NCI-H82 treated with DMSO at 0.1 percent for 48 hours (cell line): ENCODE data around the gene SPTSSB.

Experiments used
- DNase-seq: peaks from one replicate; lab custom pipeline; 2025; ENCODE audit not compliant: unreplicated experiment; lab: John Stamatoyannopoulos, UW

The SPTSSB gene

GRCh38 chr3:161371441-161372320, at the start of gene SPTSSB:
TSS of gene SPTSSB (minus strand) at chr3:161371517. CDS start at chr3:161346323, 25,194 bp downstream.
- peak; percentile 12 for DNase-seq

GRCh38 chr3:161420746-161421145, 49.4 kb upstream of the SPTSSB start:
- DNase-seq = no peak

GRCh38 chr3:161419555-161420333, 48.4 kb upstream of the SPTSSB start:
- DNase-seq = no peak

GRCh38 chr3:161415506-161416231, 44.4 kb upstream of the SPTSSB start:
- no peak for DNase-seq

DNA sequence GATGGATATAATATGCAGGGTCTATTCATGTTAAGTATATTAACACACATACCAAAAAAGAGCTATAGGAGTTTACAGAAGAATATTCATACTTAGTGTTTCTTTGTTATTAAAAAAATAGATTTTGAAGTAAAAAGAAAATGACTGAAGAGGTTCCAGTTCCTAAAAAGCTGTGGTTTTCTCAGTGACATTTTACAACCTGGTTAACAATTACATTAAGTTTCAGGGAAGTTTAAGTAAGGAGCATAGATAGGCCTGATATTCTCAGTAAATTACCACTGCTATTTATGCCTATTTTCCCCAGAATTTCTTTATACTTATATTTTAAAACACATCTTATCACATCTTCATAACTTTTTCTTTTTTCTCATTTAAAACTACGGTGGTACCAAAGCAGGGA, 43.6 kb upstream of the SPTSSB start:
- DNase-seq = no peak

DNA sequence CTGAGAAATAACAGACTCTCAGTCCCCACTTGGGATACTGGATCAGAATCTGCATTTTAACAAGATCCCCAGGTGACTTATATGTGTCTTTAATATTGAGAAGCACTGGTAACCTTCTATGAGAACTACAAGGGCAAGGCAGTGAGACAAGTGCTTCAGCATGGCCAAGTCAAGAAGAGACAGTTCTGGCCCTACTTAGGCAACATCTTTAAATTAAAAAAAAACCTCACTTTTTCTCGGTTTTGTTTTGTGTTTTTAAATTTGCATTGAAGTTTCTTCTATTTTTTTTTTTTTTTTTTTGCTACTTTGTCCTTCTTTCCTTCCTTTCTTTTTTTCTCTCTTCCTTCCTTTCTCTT, 42.5 kb upstream of the SPTSSB start:
- no peak for DNase-seq

GRCh38 chr3:161413127-161413854, 42.0 kb upstream of the SPTSSB start:
- DNase-seq = no peak

- no peak for DNase-seq
Observed at GRCh38 chr3:161412123-161412522, 40.8 kb upstream of the SPTSSB start.

DNA sequence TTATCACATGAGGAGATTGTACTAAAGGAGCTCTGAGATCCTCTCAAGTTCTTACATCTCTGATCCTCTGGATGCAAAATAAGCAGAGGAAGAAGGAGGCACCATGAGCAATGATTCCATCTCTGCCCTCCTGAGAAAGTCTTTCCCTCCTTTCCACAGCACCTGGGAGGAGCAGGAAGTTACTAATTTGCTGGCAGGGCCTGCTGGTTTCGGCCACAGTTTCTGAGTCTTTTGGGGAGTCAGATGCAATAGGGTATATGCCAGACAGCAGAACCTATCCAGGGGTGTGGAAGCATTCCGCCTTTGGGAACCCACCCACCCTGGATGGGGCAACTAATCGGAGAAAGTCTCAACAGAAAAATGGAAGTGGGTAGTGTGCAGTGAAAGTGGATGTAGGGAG, 38.5 kb upstream of the SPTSSB start:
- no peak for DNase-seq

DNA sequence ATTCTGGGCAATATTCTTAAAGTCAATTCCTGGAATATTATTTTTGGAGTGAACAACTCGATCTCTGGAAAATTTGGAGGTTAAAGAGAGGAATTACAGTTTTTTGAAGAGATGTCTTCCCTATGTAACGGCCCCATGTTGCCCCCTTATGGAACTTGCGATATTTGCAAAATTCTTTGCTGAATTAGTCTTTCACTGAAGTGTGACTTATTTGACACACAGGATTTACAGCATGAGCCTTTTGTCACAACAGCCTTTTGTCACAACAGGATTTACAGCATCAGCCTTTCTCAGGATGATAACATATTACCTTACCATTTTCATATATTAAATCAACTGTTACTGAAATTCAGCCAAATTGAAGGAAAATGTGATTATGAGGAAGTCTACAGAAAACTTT, 37.8 kb upstream of the SPTSSB start:
- DNase-seq = no peak

GRCh38 chr3:161406594-161407555, 35.6 kb upstream of the SPTSSB start:
- no peak for DNase-seq

- no peak for DNase-seq
Observed at GRCh38 chr3:161405836-161406235, 34.5 kb upstream of the SPTSSB start.

DNA sequence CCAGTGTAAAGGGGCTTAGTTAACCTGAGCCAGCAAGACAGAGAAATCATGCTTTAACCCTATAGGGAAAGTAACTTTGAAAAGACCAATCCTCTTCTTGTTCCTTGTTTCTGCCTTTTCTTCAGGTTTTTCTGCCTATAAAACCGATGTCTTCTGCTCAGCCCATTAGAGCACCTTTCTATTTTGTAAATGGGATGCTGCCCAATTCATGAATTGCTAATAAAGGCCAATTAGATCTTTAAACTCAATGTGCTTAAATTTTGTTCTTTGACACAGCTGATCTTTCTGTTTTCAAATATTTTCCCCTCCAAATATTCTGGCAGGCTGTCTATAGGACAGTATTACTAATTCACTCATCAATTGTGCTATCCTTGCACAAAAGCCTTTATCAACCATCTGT, 33.8 kb upstream of the SPTSSB start:
- no peak for DNase-seq

GRCh38 chr3:161403251-161403650, 31.9 kb upstream of the SPTSSB start:
- DNase-seq = no peak

- DNase-seq = no peak
Observed at GRCh38 chr3:161401389-161401788, 30.1 kb upstream of the SPTSSB start.

DNA sequence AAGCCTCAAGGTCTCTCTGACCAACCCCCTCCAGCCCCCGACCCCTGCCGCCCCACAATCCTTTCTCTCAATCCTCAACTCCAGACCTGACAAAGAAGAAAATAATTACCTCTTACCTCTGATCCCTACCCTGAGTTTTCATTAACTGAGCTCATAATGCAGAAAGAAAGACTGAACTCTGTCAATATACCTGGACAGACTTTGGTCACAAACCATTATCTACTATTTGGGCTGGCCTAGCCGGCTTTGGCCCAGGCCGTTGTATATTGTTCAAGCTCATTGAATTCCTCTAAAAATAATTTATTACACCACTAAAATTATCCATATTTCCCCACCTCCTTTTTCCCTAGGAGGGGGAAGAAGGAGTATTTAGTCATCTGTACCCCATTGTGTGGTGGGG, 29.3 kb upstream of the SPTSSB start:
- no peak for DNase-seq

- no peak for DNase-seq
Observed at GRCh38 chr3:161395115-161396012, 24.0 kb upstream of the SPTSSB start.

DNA sequence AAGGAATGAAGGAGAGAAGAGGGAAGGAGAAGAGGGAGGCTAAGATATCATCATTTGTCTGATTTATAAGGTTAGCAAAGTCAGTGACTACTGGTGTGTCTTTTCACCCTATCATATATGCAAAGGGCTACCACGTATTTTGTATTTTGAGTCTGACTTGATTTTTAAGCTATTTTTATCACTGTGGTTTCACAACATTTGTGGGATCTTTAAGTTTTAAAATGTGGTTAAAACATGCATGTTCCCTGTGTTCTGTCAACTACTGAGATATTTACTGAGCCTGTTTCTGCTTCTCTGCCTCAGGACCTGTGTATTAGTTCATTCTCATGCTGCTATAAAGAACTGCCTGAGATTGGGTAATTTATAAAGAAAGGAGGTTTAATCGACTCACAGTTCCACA, 22.5 kb upstream of the SPTSSB start:
- DNase-seq = no peak

DNA sequence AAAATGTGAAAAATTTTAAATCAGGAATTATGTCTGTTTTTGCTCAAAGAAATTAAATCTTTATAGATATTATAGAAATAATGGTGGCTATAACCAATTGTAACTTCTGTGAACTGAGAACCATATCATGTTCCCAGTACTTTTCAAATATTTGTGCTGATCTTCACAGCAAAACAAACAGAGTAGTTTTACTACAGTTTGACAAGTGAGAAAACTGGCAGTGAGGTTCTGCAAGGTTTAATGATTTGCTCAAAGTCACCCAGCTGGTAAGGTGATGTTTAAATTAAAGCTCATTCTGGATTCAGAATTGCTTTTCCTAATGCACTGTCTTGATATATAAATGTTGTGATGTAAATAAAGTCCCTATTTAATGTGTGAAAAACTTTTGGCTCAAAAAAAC, 22.0 kb upstream of the SPTSSB start:
- DNase-seq = no peak
